HG03432 (cell line): Measurements from ENCODE around the gene INHA.

Experiments
- ATAC-seq: cut with Tn5 transposase; IDR thresholded peaks from one replicate; pipeline ENCODE4 v1.9.1; 2021; ENCODE audit warnings: mild to moderate bottlenecking, moderate library complexity; ENCODE audit not compliant: unreplicated experiment

The INHA gene

GRCh38 chr2:219571311-219572236, 536 bp upstream of the INHA start, which contains the start of gene OBSL1:
Gene OBSL1, minus strand, starts transcription at chr2:219571539. Its CDS starts 307 bp downstream, at chr2:219571232.
- no peak for ATAC-seq

- ATAC-seq: no peak
These were observed 1.1 kb downstream of the INHA start for GRCh38 chr2:219573166-219573565.

GRCh38 chr2:219574484-219575311, 2.6 kb downstream of the INHA start:
- no peak for ATAC-seq

- no peak for ATAC-seq
These were observed 3.7 kb downstream of the INHA start for GRCh38 chr2:219575566-219576504.

GRCh38 chr2:219576505-219577388, 4.6 kb downstream of the INHA start:
- ATAC-seq: no peak

GRCh38 chr2:219578811-219579613, 6.9 kb downstream of the INHA start:
- no peak for ATAC-seq

GRCh38 chr2:219581346-219581745, 9.2 kb downstream of the INHA start:
- ATAC-seq: no peak

GRCh38 chr2:219591091-219591490, 19.0 kb downstream of the INHA start:
- ATAC-seq: no peak

GRCh38 chr2:219592736-219593135, 20.6 kb downstream of the INHA start:
- no peak for ATAC-seq

- ATAC-seq: no peak
These were observed 21.0 kb downstream of the INHA start for GRCh38 chr2:219593154-219593553.

- no peak for ATAC-seq
These were observed 23.1 kb downstream of the INHA start for GRCh38 chr2:219595256-219595655.

GRCh38 chr2:219596954-219597551, 24.9 kb downstream of the INHA start:
- peak; percentile 0 for ATAC-seq

GRCh38 chr2:219597552-219598307, 25.6 kb downstream of the INHA start, which contains the start of gene STK11IP:
Gene STK11IP, plus strand, starts transcription at chr2:219597857. Its CDS starts 263 bp downstream, at chr2:219598120.
- peak; percentile 94 for ATAC-seq

- no peak for ATAC-seq
These were observed 26.4 kb downstream of the INHA start for GRCh38 chr2:219598308-219599078.

- ATAC-seq: no peak
These were observed 31.7 kb downstream of the INHA start for GRCh38 chr2:219603771-219604170.

- ATAC-seq: no peak
These were observed 33.5 kb downstream of the INHA start for GRCh38 chr2:219605607-219605954.

GRCh38 chr2:219607931-219608330, 35.8 kb downstream of the INHA start:
- no peak for ATAC-seq
